ENCODE results near the gene RCVRN. TPM values are rescaled to one million over a fixed set of nuclear protein-coding genes. Genes with fewer than 3 reads are reported as not detected.

RCVRN gene
- total RNA-seq, 1 donor from 2014 or later: not detected

DNA sequence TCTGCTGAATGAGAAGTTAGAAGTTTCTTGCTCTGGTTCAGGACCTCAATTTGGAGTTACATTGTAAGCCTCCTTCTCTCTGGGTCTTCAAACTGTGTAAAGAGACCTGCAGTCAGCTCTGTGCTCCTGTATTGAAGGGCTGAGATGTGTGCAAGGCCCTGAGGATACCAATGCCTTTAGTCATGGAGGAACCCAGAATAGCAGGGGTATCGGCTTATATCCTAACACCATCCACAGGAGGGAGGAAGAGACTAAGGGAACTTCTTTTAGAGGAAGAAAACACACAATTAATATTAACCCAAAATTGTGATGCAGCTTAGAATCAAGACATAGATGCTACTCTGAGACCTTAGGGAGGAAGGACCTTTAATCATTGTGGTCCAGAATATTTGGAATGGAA, 42.9 kb downstream of the RCVRN start:
- no peak for DNase-seq (ENCODE audit: low spot score)
- Mint-ChIP-seq H3K36me3 (ENCODE audit: low read depth) (peaks cover 27% of the 10 kb centered on the region), H3K27ac (ENCODE audit: unreplicated experiment) (no peak overlapping the region), H3K4me3 (ENCODE audit: unreplicated experiment) (no peak overlapping the region), H3K4me1 (ENCODE audit: low read depth) (no peaks in the 10 kb centered on the region), H3K9me3 (ENCODE audit: low read depth) (peaks cover 40% of the 10 kb centered on the region), H3K27me3 (ENCODE audit: low read depth) (no peaks in the 10 kb centered on the region)
- TF ChIP-seq CTCF (IDR thresholded peaks at IDR 0.05): peak; percentile 8

DNA sequence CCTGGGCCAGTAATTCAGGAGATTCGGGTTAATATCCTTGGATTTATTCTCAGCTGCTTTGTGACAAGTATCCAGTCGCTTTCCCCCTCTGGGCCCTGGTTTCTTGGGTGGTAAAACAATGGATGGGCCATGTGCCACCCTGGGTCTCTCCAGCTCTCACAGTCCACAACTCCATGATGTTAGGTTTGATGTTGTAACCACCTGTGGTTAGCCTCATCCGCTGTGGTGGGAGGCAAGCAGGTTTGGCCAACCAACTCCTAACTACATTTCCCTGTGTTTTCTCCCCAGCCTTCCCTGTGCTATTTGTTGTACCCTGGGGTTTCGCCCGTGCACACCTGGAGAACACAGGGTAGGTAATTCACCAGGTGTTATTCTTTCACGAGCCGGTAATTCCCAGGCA, 44.2 kb downstream of the RCVRN start:
- H3K27ac Mint-ChIP-seq (ENCODE audit: unreplicated experiment): no peak overlapping the region
- peaks cover 27% of the 10 kb centered on the region for H3K36me3 Mint-ChIP-seq (ENCODE audit: low read depth)
- no peaks in the 10 kb centered on the region for H3K4me1 Mint-ChIP-seq (ENCODE audit: low read depth)
- H3K27me3 Mint-ChIP-seq (ENCODE audit: low read depth): no peaks in the 10 kb centered on the region
- no peak for TF ChIP-seq CTCF (IDR thresholded peaks at IDR 0.05)
- DNase-seq (ENCODE audit: low spot score): no peak
- H3K9me3 Mint-ChIP-seq (ENCODE audit: low read depth): peaks cover 37% of the 10 kb centered on the region
- no peak overlapping the region for H3K4me3 Mint-ChIP-seq (ENCODE audit: unreplicated experiment)

DNA sequence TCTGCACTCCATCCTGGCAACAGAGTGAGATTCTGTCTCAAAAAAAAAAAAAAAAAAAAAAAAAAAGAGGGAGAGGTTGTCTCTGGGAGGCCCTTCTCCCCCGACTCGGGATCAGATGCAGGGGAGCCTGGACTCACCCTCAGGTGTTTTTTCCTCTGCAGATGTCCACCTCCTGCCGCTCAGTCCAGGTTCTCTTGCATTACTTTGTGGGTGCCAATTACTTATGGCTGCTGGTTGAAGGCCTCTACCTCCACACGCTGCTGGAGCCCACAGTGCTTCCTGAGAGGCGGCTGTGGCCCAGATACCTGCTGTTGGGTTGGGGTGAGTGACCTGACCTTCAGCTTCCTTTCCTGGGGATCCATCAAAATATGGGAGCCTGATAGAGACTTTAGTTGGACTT, 45.3 kb downstream of the RCVRN start:
- TF ChIP-seq CTCF (IDR thresholded peaks at IDR 0.05): no peak
- peaks cover 24% of the 10 kb centered on the region for H3K36me3 Mint-ChIP-seq (ENCODE audit: low read depth)
- no peaks in the 10 kb centered on the region for H3K4me1 Mint-ChIP-seq (ENCODE audit: low read depth)
- no peak for DNase-seq (ENCODE audit: low spot score)
- H3K27ac Mint-ChIP-seq (ENCODE audit: unreplicated experiment): no peak overlapping the region
- H3K9me3 Mint-ChIP-seq (ENCODE audit: low read depth): peaks cover 31% of the 10 kb centered on the region
- no peak overlapping the region for H3K4me3 Mint-ChIP-seq (ENCODE audit: unreplicated experiment)
- H3K27me3 Mint-ChIP-seq (ENCODE audit: low read depth): no peaks in the 10 kb centered on the region

GRCh38 chr17:9855036-9855435, 50.0 kb downstream of the RCVRN start:
- peaks cover 17% of the 10 kb centered on the region for H3K9me3 Mint-ChIP-seq (ENCODE audit: low read depth)
- H3K27me3 Mint-ChIP-seq (ENCODE audit: low read depth): no peaks in the 10 kb centered on the region
- no peak for TF ChIP-seq CTCF (IDR thresholded peaks at IDR 0.05)

GRCh38 chr17:9854255-9854654, 50.8 kb downstream of the RCVRN start:
- DNase-seq (ENCODE audit: low spot score): no peak
- Mint-ChIP-seq H3K4me1 (ENCODE audit: low read depth) (no peaks in the 10 kb centered on the region), H3K4me3 (ENCODE audit: unreplicated experiment) (no peak overlapping the region), H3K36me3 (ENCODE audit: low read depth) (peaks cover 10% of the 10 kb centered on the region), H3K27ac (ENCODE audit: unreplicated experiment) (no peak overlapping the region), H3K27me3 (ENCODE audit: low read depth) (no peaks in the 10 kb centered on the region), H3K9me3 (ENCODE audit: low read depth) (peaks cover 17% of the 10 kb centered on the region)
- TF ChIP-seq CTCF (IDR thresholded peaks at IDR 0.05): no peak

More at GRCh38 chr17:9855036-9855435, 50.0 kb downstream of the RCVRN start:
- no peak for DNase-seq (ENCODE audit: low spot score)
- Mint-ChIP-seq H3K4me3 (ENCODE audit: unreplicated experiment) (no peak overlapping the region), H3K4me1 (ENCODE audit: low read depth) (no peaks in the 10 kb centered on the region), H3K36me3 (ENCODE audit: low read depth) (peaks cover 10% of the 10 kb centered on the region), H3K27ac (ENCODE audit: unreplicated experiment) (no peak overlapping the region)

Data from chondrocyte (in vitro differentiated cells).